Activated effector memory CD4-positive, alpha-beta T cell treated with anti-CD3 and anti-CD28 coated beads, Interleukin-2, amount 50 U/mL, for 16 hours (primary cell): ENCODE measurements around the gene ZNF385C.
"Not testable (repeated sequence)": the region's sequence is repeated elsewhere in the genome, so short reads cannot be mapped to it uniquely, and the experiment has no call there.

Experiments used
- DNase-seq: peaks from one replicate; pipeline ENCODE4 v3.0.0-alpha.2; 2020

The ZNF385C gene

DNA sequence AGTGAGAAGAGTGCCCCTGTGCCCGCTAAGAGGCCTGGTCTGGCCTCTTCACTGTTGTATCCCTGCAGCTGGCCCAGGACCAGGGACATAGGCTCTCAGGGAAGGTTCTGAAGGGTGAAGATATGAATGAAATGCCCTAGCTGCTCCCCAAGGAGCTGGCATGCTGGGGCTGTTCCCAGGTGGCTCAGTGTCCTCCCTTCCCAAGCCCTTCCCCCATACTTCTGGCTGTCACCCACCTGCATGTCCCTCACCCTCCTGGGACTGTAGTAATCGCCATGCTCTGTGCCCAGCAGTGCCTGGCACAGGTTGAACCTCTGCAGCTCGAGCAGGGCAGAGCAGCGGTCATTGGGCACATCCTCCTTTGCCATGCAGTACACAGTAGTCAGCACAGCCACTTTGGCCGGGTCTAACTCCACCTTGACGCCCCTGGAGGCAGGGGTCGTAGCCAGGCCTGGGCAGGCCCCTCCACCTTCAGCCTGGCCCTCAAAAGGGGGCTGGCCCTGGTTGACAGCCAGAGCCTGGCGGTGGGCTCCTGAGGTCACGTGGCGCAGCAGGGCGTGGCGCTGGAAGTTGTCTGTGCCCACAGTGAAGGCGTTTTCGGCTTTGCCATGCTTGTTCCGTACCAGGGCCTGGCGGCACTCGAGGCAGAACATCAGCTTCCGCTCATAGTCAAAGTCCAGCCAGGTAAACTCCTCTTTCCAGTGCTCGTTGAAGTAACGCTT, 55.5 kb downstream of the ZNF385C start:
- DNase-seq = no peak

DNA sequence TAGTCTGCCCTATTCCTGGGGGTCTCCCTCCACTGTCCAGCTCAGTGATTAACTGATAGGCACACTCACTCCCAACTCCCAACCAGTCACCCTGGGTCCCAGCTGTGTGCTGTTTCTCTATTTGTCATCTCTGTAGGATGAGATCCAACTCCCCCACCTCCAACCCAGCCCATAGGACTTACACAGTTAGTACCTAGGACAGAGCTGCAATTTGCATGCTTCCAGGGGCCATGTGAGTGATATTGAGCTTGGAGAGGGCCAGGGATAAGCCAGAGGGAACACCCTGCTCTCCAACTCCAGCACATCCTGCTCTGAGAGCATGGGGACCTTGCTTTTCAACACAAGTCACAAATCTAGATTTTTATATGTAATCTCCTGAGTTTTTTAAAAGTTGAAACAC, 56.7 kb downstream of the ZNF385C start:
- no peak for DNase-seq

DNA sequence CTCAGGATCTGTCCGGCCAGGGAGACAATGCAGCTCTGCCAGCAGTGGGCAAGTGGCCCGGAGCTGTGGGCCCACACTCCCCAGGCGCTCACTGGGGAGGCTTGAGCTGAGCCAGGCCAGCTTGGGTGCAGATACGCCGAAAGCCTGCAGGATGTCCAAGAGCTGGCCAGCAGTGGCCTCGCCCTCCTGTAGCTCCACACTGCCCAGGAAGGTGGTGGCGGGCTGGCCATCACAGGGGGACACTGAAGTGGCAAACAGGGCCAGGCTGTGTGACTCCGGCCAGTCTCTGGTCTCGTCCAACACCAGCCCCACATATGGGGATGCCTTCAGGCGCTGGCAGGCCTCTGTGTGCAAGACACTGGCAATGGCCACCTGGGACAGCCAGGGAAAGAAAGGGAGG, 57.5 kb downstream of the ZNF385C start:
- no peak for DNase-seq

DNA sequence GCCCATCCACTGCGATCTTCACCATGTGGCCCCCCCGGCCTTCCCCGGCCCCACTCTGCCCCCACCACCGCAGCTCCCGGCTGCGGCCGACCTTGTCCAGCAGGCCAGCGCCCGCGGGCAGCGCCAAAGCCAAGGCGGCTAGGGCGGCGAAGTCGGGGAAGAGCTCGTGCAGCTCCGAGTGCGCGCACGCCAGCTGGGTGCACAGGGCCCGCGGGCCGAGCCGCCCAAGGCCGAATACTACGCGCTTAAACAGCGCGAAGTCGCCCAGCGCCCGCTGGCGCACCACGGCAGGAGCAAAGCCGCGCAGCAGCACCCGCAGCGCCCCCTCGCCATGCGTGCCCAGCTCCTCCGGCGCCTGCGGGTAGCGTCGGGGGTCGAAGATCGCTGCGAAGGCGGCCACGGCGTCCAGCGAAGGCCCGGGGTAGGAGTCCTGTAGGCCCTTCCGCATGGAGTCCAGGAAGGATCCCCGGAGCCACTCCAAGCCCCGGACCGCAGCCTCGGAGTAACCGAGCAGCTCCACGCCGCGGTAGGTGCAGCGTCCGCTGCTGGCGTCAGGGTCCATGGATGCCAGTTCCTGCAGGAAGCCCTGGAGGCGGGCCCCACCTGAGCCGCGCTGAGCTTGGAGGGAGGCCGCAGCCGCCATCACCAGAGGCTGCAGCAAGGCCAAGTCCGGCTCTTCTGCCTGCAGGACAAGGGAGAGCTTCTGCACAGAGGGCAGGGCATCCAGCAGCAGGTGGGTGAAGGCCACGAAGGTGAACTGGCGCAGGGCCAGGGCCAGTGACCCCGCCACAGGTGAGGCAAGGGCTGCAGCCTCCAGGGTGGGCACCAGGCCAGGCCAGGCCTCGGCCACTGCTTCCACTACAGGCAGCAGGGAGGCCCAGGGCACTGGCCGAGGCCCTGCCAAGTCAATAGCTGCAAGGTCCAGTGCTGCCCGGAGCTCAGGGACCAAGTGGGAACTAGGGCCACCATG, 58.2 kb downstream of the ZNF385C start:
- DNase-seq = no peak

DNA sequence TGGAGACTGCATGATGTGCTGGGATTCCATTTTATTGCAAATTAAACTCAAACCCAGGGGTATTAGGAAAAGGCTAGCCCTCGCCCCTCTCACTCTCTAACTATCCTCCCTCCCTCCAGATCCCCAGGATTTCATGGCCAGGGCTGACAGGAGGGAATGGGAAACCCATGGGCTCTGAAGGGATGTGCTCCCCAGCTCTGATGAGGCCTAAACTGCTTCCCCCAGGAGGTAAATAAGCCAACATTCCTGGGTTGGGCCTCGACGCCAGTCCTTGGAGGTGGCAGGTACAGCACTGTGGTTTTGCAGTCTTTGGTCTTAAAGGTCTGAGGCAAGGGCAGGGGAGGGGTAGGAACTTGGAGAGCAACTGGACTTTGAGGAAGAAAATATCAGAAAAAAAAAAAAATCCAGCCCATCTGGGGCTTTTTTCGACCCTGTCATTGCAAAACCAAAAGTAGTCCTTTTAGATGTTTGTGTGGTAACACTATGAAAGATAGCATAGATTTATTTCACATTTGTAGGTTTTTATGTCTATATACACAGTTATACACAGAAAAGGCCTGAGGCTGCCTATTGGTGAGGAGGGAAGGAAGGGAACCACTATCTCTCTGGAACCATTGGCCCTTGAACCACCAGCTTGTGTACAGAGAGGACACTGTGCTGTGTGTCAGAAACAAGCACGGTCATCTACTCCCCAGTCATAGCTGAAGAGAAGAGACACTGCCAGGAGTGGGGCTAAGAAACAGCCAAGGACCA, 59.9 kb downstream of the ZNF385C start:
- DNase-seq = no peak

DNA sequence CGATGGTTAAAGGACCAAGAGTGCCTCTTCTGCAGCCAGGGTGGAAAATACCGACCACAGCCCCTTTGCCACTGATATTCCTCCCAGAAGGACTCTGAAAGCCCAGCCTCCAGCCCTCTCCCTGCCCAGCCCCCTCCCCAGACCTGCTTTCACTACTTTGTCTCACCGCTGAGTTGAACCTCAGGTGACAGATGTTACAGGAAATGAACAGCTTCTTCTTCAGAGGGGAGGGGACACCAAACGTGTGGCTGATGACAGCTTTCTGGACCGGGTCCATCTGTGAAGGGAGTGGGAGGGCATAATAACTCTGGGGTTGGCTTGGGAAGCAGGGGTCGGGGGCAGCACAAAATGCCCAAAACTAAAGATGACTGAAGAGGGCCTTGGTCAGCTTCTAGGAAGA, 64.2 kb downstream of the ZNF385C start:
- no peak for DNase-seq

DNA sequence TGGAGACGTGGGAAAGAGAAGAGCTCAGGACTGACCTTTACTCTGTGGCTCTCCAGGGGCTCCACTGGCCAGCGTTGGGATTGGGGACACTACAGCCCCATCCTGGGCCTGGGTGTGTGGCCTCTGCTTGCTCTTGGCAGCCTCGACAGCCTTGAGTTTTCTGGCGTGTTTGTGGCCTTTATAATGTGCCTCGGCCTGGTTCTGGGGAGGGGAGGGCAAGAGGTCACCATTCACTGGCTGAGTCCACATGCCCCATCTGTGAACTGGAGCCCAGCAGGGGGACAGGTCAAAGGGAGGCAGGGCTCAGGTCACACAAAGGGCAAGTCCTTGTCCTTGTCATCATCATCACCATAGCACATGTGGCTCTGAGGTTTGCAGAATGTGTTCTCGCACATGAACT, 66.7 kb downstream of the ZNF385C start:
- DNase-seq = no peak

DNA sequence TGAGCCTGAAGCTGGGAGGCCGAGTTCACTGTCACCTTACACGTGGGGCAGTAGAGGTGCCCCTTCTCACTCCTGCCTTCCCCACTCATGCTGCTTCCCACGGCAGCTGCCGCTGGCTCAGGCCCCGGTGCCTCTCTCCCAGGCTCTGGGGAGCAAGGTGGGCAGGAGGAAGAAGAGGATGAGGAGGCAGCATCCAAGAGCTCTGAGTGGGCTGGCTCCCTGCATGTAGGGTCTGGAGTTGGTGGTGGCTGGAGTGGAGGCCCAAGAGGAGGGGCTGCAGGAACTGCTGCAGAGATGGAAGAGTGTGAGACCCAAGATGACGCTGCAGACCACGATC, 69.5 kb downstream of the ZNF385C start:
- no peak for DNase-seq

DNA sequence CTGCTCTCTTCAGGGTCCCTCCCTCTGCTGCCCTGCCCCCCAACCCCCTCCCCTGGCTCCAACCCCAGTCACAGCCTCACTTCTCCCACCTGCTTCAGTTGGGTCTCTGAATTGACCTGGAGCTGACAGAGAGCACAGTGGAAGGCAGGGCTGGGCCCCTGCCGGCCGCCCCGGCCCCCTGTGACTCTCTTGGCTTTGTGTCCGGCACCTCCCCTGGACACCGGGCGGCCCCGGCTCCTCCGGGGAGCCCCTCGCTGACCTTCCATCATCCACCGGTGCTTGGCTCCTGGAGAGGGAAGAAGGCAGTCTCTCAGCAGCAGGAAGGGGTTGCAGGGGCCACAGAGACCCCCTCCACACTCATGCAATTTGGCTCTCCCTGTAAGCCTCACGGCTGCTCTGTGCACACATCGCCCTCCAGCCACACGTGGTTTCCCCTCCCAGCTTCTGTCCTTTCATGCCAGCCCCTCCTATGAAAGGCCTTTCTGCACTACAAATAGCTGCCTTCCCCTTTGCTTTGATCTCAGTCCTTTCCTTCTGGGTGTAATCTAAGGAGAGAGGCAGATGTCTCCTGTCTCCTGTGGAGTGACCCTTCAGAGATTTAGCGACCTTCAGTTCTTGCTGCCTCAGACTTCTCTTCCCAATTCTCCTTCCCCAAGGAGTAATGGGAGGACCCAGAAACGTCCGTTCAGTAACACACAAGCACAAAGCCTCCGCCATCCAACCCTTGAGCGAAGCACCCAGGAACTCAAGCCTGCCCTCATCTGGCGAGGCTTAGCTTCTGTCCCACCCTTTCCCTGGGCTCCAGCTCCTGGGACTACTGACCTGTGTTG, 70.1 kb downstream of the ZNF385C start:
- DNase-seq = no peak

DNA sequence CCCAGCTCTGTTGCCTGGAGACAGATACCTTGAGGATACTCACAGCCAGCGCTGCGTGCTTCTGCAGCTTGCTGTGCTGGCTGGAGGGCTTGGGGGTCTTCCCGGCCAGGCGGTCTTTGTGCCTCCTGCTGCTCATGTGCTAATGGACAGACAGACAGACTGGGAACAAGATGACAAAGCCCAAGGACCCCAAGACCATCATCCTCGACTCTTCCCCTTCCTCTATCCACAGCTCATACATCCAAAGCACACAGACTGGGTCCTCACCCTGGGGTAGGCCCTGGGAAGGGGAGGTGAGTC, 70.7 kb downstream of the ZNF385C start:
- DNase-seq = no peak

DNA sequence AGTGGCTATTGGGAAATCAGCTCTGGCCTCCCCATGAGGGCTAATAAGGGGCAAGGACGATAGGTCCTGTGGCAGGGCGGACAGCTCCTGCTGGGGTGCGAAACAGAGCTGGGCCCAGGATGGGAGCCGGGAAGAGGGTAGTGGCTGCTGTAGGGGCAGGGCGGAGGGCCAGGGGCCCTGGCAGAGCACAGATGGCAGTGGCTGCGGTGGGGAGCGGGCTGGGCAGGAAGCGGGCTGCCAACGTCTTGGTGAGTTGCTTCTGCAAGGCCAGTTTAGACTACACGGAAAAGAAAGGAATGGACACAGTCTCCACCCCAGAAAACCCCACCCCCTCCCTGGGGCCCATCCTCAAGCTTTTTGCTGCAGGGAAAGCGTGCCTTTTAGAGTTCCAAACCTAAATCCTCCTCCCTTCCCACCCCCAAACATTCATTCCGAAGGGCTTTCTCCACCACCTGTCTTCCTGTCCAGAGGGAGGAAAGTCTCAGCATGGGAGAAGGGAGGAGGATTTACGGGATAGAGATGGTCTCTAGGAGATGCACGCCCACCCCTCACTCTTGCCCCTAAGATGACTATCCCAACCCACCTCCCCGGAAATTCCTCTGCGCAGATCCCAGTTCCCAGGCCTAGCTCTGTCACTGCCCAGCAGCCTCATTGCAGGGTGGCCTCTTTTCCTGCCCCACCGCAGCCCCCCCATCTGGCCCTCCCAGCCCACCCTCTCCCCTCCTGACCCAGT, 71.2 kb downstream of the ZNF385C start:
- no peak for DNase-seq

DNA sequence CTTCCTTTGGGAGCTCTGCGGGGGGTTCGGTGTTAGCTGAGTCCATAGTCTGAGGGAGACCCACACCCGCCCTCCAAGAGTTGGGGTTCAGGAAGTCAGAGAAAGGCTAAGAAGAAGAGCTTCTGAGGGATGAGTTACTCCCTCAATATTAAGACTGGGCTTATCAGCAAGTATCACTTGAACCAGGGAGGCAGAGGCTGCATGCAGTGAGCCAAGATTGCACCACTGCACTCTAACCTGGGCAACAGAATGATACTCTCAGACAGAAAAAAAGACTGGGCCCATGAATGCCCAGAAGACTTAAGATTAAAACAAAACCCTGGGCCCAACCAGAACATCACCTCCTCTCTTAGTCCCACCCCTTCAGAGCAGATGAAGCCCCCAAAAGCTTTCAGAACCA, 72.3 kb downstream of the ZNF385C start:
- DNase-seq = no peak

DNA sequence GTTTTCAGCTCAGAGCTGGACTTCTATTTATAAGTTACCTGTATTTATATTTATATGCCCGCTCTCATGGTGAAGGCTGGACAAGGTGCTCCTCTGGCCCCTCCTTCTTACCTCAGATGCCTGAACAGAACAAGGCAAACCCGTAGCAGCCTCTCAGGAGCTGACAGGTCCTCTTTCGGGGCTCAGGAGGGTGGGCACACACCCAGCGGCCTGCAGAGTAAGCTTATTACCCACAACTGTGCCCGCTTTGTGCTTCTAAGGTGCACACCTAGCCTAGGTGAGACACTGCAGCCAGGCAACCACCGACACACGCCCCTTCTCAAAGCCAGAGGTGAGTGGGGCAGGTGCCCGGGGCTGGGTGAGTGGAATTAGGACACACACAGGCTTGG, 73.1 kb downstream of the ZNF385C start:
- no peak for DNase-seq

DNA sequence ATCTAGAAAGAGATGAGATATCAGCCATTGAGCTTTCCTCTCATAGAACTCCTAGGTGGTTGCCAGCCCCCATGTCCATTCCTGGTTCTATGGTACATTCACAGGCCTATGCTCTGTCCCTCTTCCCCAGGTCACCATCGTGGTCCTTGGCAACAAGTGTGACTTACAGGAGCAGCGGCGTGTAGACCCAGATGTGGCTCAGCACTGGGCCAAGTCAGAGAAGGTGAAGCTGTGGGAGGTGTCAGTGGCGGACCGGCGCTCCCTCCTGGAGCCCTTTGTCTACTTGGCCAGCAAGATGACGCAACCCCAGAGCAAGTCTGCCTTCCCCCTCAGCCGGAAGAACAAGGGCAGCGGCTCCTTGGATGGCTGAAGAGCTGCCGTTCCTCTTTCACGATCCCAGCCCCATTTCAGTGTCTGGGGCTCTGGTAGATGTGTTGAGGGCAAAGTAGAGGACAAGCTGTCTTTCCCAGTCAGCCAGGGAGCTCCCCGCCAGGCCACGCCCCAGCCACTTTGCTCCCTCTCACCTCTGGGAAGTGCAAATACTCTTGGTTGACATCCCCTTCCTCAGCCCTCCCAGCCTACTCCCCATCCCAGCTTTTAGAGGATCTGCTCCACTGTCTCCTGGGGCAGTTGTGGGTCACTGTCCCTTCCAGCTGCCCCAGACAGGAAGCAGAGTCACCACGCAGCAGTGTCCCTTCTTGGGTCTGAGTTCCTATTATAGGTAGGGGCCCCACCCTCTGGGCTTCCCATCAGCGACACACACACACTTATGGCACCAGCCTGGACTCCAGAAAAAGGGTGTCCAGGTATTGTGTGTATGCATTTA, 74.5 kb downstream of the ZNF385C start:
- DNase-seq = no peak

DNA sequence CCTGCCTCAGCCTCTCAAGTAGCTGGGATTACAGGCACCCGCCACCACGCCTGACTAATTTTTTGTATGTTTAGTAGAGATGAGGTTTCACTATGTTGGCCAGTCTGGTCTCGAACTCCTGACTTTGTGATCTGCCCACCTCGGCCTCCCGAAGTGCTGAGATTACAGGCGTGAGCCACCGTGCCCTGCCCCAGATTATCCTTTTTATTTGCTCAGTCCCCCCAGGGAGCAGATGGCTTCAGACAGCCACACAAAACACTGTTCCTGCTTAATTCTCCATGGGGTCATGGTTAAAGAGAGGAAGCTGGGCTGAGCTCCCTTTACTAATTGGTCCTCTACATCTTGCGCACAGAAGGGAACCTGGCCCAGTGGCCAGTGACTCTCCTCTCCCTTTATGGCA, 77.4 kb downstream of the ZNF385C start:
- DNase-seq = not testable (repeated sequence)

DNA sequence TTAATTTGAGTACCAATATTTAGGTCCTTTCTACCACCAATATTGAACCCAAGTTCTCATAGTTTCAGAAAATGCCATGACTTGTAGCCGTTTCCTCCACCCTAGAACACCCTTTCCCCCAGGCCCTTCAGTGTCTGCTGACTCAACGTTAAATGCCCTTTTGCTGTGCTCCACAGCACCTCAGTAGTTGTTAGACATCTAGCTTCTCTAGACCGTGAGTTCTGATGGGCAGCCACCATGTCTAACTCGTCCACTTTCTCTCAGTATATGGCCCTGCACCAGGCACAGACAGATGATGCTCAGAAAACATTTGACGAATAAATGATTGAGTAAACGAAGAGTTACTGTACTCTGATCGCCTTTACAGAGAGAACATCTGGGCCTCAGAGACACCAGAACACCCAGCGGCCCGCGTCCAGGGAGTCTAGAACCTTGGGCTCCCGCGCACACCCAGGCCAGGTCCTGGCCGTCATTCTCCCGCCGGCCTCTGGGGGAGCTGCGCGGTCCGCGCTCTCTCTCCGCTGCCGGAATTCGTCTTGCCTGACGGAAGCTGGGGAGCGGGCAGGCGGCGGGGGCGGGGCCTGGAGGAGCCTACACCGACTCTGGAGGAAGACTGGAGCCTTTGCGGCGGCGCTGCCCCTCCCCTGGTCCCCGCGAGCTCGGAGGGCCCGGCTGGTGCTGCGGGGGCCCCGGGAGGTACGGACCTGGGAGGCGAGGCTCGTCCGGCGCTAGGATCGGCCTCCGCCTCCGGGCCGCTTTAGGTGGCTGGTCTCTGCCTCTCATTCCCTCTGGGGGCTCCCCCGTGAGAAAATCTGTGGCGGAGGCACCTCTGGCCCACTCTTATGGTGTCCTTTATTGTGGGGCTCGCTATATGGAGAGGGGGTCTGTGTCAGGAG, 78.5 kb downstream of the ZNF385C start, which contains the start of gene NKIRAS2:
Gene NKIRAS2, plus strand, starts transcription at position 582 of the 896 bp plus-strand sequence. CDS start 1,488 bp downstream, outside the sequence.
- peak; percentile 98 for DNase-seq

DNA sequence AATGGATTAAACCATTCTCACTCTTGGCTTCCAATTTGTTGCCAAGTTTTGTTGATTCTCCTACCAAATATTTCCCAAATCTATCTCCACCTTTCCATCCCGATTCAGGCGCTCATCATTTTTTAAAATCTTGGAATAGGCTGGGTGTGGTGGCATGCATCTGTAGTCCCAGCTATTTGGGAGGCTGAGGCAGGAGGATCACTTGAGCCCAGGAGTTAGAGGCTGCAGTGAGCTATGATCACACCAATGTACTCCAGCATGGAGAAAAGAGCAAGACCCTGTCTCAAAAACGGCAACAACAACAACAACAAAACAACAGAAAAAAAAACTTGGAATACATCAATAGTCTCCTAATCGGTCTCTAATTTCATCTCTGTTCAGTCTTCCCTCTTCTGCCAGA, 79.3 kb downstream of the ZNF385C start:
- no peak for DNase-seq

DNA sequence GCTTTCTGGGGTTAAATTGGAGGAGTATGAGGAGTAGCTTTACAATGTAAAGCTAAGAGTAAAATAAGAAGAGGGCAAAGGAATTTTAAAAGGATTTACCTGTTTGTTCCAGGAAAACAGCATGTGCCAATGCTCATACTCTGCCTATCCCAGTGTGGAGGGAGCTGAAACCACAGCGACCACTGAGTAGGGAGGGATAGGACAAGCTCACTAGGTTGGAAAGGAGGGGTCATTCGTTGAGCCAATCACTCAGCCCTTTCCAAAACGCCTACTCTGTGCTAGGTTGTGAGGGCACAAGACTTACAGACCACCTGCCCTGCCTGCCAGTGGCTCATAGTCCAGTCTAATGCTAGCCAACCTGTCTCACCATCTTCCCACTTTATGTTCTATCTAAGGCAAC, 79.9 kb downstream of the ZNF385C start:
- no peak for DNase-seq

DNA sequence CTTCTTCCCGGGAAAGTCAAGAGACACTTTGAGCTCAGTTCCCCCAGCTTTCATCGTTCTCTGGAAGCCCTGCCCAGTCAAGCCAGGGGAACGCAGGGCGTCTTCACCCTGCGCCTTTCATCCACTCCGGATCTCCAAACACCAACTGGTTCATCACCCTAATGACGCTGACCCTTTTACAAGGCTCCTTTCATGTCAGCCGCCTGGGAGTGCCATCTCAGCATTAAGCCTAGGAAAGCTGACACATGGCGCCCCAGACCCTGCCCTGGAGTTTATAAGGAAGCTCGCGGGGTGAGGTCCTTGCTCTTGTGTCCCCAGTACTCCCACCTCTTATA, 80.4 kb downstream of the ZNF385C start:
- no peak for DNase-seq
